Kidney epithelial cell (primary cell): Measurements from ENCODE around the gene NID1. TPM values are rescaled to one million over a fixed set of nuclear protein-coding genes. Genes with fewer than 3 reads are reported as not detected.
"Not testable (repeated sequence)": the region's sequence is repeated elsewhere in the genome, so short reads cannot be mapped to it uniquely, and the experiment has no call there.

Source experiments
- DNase-seq: peaks from one replicate; pipeline ENCODE4 v3.0.0-alpha.2; 2010; ENCODE audit warnings: low read depth
- H3K27me3 ChIP-seq: 2 replicates; pipeline ENCODE4 v1.6.0; 2011; ENCODE audit warnings: low read length; ENCODE audit not compliant: control insufficient read depth, insufficient read depth
- H3K36me3 ChIP-seq: 2 replicates; pipeline ENCODE4 v1.5.1; 2011; ENCODE audit warnings: low read length; ENCODE audit not compliant: control insufficient read depth, insufficient read depth
- H3K4me3 ChIP-seq: 2 replicates; pipeline ENCODE4 v1.5.1; 2011; ENCODE audit warnings: low read depth, mild to moderate bottlenecking, control low read depth, low read length
- total RNA-seq: library from RNA; depleted of rRNA; stranded (reverse); fragments of >200 nt; gene quantifications from 2 replicates; pipeline ENCODE4 v1.2.3, GENCODE V29; 2015
- TF ChIP-seq, protein P1 (sequence below): IDR thresholded peaks from 2 replicates; pipeline ENCODE4 v1.5.1; 2011; ENCODE audit warnings: mild to moderate bottlenecking, moderate library complexity, low read length, control low read depth, inconsistent platforms; ENCODE audit not compliant: insufficient read depth, poor library complexity, severe bottlenecking

NID1 gene
- total RNA-seq, 1 donor from 2014 or later: 21.2 TPM

DNA sequence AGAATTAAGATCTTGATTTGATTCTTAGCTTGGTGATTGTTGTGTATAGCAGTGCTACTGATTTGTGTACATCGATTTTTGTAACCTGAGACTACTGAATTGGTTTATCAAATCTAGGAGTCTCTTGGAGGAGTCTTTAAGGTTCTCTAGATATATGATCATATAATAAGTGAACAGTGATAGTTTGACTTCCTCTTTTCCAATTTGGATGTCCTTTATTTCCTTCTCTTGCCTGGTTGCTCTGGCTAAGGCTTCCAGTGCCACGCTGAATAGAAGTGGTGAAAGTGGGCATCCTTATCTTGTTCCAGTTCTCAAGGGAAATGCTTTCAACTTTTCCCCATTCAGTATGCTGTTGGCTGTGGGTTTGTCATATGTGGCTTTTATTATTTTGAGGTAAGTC lies 136.7 kb downstream of the NID1 start:
- H3K4me3 ChIP-seq: no peak overlapping the region
- no peak for DNase-seq
- TF ChIP-seq, protein P1, sequence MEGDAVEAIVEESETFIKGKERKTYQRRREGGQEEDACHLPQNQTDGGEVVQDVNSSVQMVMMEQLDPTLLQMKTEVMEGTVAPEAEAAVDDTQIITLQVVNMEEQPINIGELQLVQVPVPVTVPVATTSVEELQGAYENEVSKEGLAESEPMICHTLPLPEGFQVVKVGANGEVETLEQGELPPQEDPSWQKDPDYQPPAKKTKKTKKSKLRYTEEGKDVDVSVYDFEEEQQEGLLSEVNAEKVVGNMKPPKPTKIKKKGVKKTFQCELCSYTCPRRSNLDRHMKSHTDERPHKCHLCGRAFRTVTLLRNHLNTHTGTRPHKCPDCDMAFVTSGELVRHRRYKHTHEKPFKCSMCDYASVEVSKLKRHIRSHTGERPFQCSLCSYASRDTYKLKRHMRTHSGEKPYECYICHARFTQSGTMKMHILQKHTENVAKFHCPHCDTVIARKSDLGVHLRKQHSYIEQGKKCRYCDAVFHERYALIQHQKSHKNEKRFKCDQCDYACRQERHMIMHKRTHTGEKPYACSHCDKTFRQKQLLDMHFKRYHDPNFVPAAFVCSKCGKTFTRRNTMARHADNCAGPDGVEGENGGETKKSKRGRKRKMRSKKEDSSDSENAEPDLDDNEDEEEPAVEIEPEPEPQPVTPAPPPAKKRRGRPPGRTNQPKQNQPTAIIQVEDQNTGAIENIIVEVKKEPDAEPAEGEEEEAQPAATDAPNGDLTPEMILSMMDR: no peak
- H3K36me3 ChIP-seq: no peaks in the 10 kb centered on the region
- no peaks in the 10 kb centered on the region for H3K27me3 ChIP-seq

DNA sequence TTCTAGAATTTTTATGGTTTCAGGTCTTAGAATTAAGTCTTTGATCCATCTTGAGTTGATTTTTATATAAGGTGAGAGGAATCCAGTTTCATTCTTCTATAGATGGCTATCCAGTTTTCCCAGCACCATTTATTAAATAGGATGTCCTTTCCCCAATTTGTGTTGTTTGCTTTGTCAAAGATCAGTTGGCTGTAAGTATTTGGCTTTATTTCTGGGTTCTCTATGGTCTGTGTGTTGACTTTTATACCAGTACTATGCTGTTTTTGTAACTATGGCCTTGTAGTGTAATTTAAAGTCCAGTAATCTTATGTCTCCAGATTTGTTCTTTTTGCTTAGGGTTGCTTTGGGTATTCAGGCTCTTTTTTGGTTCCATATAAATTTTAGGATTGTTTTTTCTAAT lies 137.3 kb downstream of the NID1 start:
- not testable (repeated sequence) for H3K36me3 ChIP-seq, H3K4me3 ChIP-seq, H3K27me3 ChIP-seq, DNase-seq

Other genes starting within 250 kb of the NID1 start
- gene LYST, start 198.2 kb downstream of the NID1 start, total RNA-seq: 10.9 and 12.7 TPM in 2 replicates
- gene GPR137B, start 77.4 kb upstream of the NID1 start, total RNA-seq: 26.8 and 27.7 TPM in 2 replicates
- gene ERO1B, start 216.9 kb upstream of the NID1 start, total RNA-seq: 4.5 and 11.9 TPM in 2 replicates